Tibial artery (tissue), 4 donors: ENCODE data around the gene CREB3L4.

ENCODE experiments used
- DNase-seq, 2 donors: peaks; one replicate each; pipeline ENCODE4 v3.0.0-alpha.2; 2019
- H3K27ac ChIP-seq, 2 donors: fragments of 200-600 bp; sonication (generic) in 1 of 2; 1 replicate in 1 of 2; 2 replicates in 1 of 2; pipeline ENCODE4 v1.5.1; 2018 to 2019; ENCODE audit warnings: mild to moderate bottlenecking in 1 of 2
- H3K27me3 ChIP-seq, 2 donors: fragments of 200-600 bp; sonication (generic) in 1 of 2; one replicate each; pipeline versions ENCODE4 v1.5.1 to v1.6.0; 2016 to 2019
- H3K36me3 ChIP-seq, 3 donors: fragments of 200-600 bp; sonication (generic) in 2 of 3; one replicate each; pipeline ENCODE4 v1.5.1; 2016 to 2019; ENCODE audit warnings: mild to moderate bottlenecking in 2 of 3
- H3K4me1 ChIP-seq, 4 donors: fragments of 200-600 bp; sonication (generic) in 2 of 4; 1 replicate in 3 of 4; 2 replicates in 1 of 4; pipeline ENCODE4 v1.5.1; 2016 to 2019
- H3K4me3 ChIP-seq, 2 donors: fragments of 200-600 bp; sonication (generic) in 1 of 2; 1 replicate in 1 of 2; 2 replicates in 1 of 2; pipeline ENCODE4 v1.5.1; 2018 to 2019; ENCODE audit warnings: mild to moderate bottlenecking in 2 of 2
- H3K9me3 ChIP-seq, 3 donors: fragments of 200-600 bp; sonication (generic) in 1 of 3; one replicate each; pipeline ENCODE4 v1.5.1; 2016 to 2019
- CTCF ChIP-seq, 2 experiments: fragments of 200-600 bp in 1 of 2; fragments of 450-650 bp in 1 of 2; IDR thresholded peaks; one replicate each; pipeline ENCODE4 v1.5.1; 2017 to 2019; ENCODE audit warnings: antibody characterized with exemption in 2 of 2, mild to moderate bottlenecking in 1 of 2, moderate library complexity in 1 of 2
- intact Hi-C: fragments of 100-400 bp; cut with DNase I; formaldehyde crosslinking; loops from one replicate; pipeline ENCODE4 v1.15.0; 2023; ENCODE audit warnings: low total_unique reads

Gene CREB3L4

GRCh38 chr1:153928791-153929341 is 38.8 kb upstream of the CREB3L4 start:
- Histone ChIP-seq H3K27me3 (no peaks in the 10 kb centered on the region), H3K27ac (no peak overlapping the region), H3K9me3 (no peaks in the 10 kb centered on the region), H3K36me3 (peaks cover 19 to 50% (median 40%) of the 10 kb centered on the region in 3 donors), H3K4me1 (peaks cover 0 to 9% (median 3%) of the 10 kb centered on the region in 4 donors), H3K4me3 (no peak overlapping the region)
- no peak for DNase-seq
- TF ChIP-seq CTCF (IDR thresholded peaks at IDR 0.05) = no peak
- intact Hi-C loops = loop anchor here (10.0 kb wide), 1 partner anchor 46 kb away; the partner anchor contains the start of gene JTB

DNA sequence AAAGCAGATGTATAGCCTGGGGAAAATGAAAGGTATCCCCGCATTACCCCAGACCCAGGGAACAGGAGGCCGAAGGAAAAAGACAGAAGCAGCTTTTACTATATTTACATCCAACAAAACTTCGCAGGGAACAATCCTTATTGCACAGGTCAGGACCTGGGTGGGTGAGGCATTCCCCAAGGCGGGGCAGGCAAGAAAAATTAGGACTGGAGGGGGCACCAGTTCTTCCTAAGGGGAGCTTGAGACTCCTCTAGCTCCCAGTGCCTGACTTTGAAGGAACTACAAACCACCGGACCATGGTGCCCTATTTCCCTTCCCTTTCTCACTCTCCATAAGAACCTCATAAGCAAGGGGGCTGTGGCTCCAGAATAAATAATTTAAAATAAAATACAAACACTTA is 38.3 kb upstream of the CREB3L4 start:
- Histone ChIP-seq H3K9me3 (no peaks in the 10 kb centered on the region), H3K27me3 (no peaks in the 10 kb centered on the region), H3K27ac (no peak overlapping the region), H3K4me1 (peaks cover 0 to 5% (median 0%) of the 10 kb centered on the region in 4 donors), H3K4me3 (no peak overlapping the region), H3K36me3 (peaks cover 24 to 56% (median 46%) of the 10 kb centered on the region in 3 donors)
- intact Hi-C loops = loop anchor here (10.0 kb wide), 1 partner anchor 45 kb away; the partner anchor contains the start of gene JTB
- TF ChIP-seq CTCF (IDR thresholded peaks at IDR 0.05) = no peak
- DNase-seq = no peak

DNA sequence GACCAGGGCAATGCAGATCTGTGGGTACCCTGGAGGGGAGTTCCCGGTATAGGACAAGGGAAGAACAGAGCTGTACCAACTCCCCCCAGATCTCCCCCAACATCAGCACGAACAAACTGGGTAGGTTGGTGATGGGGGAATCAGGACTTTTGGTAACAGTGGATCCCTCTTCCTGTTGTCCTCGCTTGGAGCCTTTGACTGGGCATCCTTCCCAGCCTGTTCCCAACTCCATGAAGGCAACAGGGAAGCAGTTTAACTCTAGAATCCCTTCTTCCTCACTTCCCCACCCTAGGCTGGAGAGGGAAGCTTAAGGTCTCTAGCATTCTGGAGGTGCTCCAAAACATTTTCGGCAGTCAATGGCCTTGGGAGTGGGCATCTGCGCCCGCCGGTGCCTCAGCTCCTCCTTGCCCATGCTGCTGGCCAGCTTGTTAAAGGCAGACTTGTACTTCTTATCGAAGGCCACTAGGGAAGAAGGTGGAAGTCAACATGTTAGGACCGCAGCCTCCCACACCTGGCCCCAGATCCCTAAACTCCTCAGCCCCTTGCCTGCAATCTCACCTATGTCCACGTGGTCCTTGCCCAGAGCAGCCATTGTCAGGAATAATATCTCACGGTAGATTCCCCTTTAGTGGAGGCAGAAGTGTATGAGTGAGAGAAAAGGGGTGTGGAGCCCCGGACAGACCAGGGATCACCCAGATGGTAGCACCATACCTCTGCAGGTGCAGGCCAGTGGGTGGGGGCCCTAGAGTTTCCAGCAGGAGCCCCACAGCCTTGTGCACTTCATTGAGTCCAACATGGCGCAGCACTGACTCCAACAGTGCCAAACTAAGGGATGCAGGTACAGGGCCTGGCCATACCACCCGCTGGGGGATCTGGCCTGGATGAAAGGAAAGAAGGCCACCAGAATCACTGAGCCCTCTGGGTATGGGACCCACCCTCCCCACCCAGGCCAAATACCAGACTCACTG is 37.4 kb upstream of the CREB3L4 start:
- intact Hi-C loops = loop anchor here (10.0 kb wide), 1 partner anchor 45 kb away; the partner anchor contains the start of gene JTB
- H3K4me1 ChIP-seq = peaks cover 0 to 5% (median 0%) of the 10 kb centered on the region in 4 donors

GRCh38 chr1:153932156-153933131 is 35.3 kb upstream of the CREB3L4 start:
- no peak overlapping the region for H3K4me3 ChIP-seq
- H3K36me3 ChIP-seq = peaks cover 49 to 86% (median 76%) of the 10 kb centered on the region in 3 donors
- H3K9me3 ChIP-seq = no peaks in the 10 kb centered on the region
- H3K27ac ChIP-seq = no peak overlapping the region
- intact Hi-C loops = no loop called here
- no peak for TF ChIP-seq CTCF (IDR thresholded peaks at IDR 0.05)
- no peaks in the 10 kb centered on the region for H3K27me3 ChIP-seq
- peak in 1 of 2 donors; percentile 55 for DNase-seq
- H3K4me1 ChIP-seq = peaks cover 0 to 5% (median 0%) of the 10 kb centered on the region in 4 donors

More for the DNA sequence above, 37.4 kb upstream of the CREB3L4 start:
- no peak overlapping the region for H3K27ac ChIP-seq
- H3K27me3 ChIP-seq = no peaks in the 10 kb centered on the region
- DNase-seq = peak in 1 of 2 donors; percentile 54
- no peak overlapping the region for H3K4me3 ChIP-seq
- no peaks in the 10 kb centered on the region for H3K9me3 ChIP-seq
- TF ChIP-seq CTCF (IDR thresholded peaks at IDR 0.05) = no peak
- peaks cover 31 to 64% (median 54%) of the 10 kb centered on the region in 3 donors for H3K36me3 ChIP-seq

- Histone ChIP-seq H3K4me3 (no peak overlapping the region), H3K27me3 (no peaks in the 10 kb centered on the region), H3K36me3 (peaks cover 57 to 95% (median 84%) of the 10 kb centered on the region in 3 donors), H3K27ac (no peak overlapping the region), H3K9me3 (no peaks in the 10 kb centered on the region), H3K4me1 (peaks cover 0 to 4% (median 0%) of the 10 kb centered on the region in 4 donors)
- DNase-seq = peak in 1 of 2 donors; percentile 55
- intact Hi-C loops = no loop called here
- no peak for TF ChIP-seq CTCF (IDR thresholded peaks at IDR 0.05)
Observed at GRCh38 chr1:153933430-153933829, 34.3 kb upstream of the CREB3L4 start.
